ENCODE data around the gene TNS1. TPM values are rescaled to one million over a fixed set of nuclear protein-coding genes. Genes with fewer than 3 reads are reported as not detected.

The TNS1 gene
- total RNA-seq, 2 donors from 2014 or later = 1,836 to 2,296 TPM

DNA sequence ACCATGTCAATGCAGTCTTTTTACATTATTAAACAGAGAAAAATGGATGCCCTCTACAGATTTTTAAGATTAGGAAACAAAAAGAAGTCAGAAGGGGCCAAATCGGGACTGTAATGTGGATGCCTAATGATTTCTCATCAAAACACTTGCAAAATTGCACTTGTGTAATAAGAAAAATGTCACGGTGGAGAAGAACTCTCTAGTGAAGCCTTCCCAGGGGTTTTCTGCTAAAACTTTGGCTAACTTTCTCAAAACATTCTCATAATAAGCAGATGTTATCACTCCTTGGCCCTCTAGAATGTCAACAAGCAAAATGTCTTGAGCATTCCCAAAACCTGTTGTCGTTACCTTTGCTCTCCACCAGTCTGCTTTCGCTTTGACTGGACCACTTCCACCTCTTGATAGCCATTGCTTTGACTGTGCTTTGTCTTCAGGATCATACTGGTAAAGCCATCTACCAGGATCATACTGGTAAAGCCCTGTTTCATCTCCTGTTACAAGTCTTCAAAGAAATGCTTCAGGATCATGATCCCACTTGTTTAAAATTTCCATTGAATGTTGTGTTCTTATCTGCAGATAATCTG, 226.8 kb downstream of the TNS1 start:
- TF ChIP-seq, protein P1, sequence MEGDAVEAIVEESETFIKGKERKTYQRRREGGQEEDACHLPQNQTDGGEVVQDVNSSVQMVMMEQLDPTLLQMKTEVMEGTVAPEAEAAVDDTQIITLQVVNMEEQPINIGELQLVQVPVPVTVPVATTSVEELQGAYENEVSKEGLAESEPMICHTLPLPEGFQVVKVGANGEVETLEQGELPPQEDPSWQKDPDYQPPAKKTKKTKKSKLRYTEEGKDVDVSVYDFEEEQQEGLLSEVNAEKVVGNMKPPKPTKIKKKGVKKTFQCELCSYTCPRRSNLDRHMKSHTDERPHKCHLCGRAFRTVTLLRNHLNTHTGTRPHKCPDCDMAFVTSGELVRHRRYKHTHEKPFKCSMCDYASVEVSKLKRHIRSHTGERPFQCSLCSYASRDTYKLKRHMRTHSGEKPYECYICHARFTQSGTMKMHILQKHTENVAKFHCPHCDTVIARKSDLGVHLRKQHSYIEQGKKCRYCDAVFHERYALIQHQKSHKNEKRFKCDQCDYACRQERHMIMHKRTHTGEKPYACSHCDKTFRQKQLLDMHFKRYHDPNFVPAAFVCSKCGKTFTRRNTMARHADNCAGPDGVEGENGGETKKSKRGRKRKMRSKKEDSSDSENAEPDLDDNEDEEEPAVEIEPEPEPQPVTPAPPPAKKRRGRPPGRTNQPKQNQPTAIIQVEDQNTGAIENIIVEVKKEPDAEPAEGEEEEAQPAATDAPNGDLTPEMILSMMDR (IDR thresholded peaks at IDR 0.05) = no peak
- Histone ChIP-seq H3K36me3 (peaks cover 35% of the 10 kb centered on the region), H3K4me1 (ENCODE audit: control insufficient read depth in 1 of 2, low read depth in 2 of 2) (peaks cover 3 to 26% of the 10 kb centered on the region in 2 donors), H3K27ac (no peak overlapping the region), H3K9me3 (no peaks in the 10 kb centered on the region), H3K4me3 (no peak overlapping the region), H3K27me3 (replicated peaks; ENCODE audit: insufficient read depth) (no peaks in the 10 kb centered on the region)
- ATAC-seq (ENCODE audit: insufficient number of reproducible peaks, low FRiP score, low read depth) (no peak), DNase-seq (ENCODE audit: low spot score) (no peak)

DNA sequence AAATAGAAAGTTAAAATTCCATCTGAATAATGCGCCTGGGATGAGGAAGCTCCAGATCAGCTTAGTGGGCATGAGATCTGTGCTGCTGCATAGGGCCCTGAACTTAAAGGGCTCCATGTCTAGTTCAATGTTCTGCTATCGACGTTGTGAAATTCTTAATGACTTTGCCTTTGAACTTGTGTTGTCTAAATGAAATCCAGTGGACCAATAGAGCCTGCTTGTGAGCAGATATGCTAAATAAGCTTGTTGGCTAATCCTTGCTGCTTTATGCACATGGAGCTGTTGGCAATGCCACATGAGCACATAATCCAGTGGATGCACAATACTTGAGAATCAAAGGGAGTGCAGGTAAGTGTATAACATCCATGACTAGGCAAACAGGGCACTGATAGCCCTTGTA, 228.6 kb downstream of the TNS1 start:
- DNase-seq (ENCODE audit: low spot score) (no peak), ATAC-seq (ENCODE audit: insufficient number of reproducible peaks, low FRiP score, low read depth) (no peak)
- H3K9me3 ChIP-seq = no peaks in the 10 kb centered on the region
- H3K4me1 ChIP-seq (ENCODE audit: control insufficient read depth in 1 of 2, low read depth in 2 of 2) = peaks cover 3 to 26% of the 10 kb centered on the region in 2 donors
- no peak overlapping the region for H3K27ac ChIP-seq
- no peaks in the 10 kb centered on the region for H3K27me3 ChIP-seq (replicated peaks; ENCODE audit: insufficient read depth)
- H3K4me3 ChIP-seq = no peak overlapping the region
- TF ChIP-seq, protein P1 (IDR thresholded peaks at IDR 0.05) = no peak
- peaks cover 31% of the 10 kb centered on the region for H3K36me3 ChIP-seq

DNA sequence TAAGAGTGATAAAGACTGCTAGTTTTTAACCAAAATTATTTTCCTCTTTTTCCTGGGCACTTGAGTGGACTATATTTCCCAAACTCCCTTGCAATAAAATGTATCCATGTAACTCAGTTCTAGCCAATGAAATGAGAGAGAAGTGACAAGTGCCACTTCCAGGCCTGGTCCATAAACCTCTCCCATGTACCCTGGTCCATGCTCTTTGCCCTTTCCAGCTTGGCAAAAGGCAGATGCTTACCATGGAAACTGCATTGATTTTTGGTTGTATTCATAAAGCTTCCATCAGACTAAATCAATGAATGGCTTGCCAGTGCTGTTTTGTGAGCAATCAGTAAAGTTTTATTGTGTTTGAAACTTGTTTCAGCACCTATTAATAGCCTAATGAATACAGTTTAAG, 229.3 kb downstream of the TNS1 start:
- DNase-seq (ENCODE audit: low spot score) = no peak
- no peak overlapping the region for H3K4me3 ChIP-seq
- H3K4me1 ChIP-seq (ENCODE audit: control insufficient read depth in 1 of 2, low read depth in 2 of 2) = peaks cover 3 to 26% of the 10 kb centered on the region in 2 donors
- no peak for ATAC-seq (ENCODE audit: insufficient number of reproducible peaks, low FRiP score, low read depth)
- H3K27ac ChIP-seq = no peak overlapping the region
- TF ChIP-seq, protein P1 (IDR thresholded peaks at IDR 0.05) = no peak
- no peaks in the 10 kb centered on the region for H3K9me3 ChIP-seq
- peaks cover 31% of the 10 kb centered on the region for H3K36me3 ChIP-seq
- no peaks in the 10 kb centered on the region for H3K27me3 ChIP-seq (replicated peaks; ENCODE audit: insufficient read depth)

DNA sequence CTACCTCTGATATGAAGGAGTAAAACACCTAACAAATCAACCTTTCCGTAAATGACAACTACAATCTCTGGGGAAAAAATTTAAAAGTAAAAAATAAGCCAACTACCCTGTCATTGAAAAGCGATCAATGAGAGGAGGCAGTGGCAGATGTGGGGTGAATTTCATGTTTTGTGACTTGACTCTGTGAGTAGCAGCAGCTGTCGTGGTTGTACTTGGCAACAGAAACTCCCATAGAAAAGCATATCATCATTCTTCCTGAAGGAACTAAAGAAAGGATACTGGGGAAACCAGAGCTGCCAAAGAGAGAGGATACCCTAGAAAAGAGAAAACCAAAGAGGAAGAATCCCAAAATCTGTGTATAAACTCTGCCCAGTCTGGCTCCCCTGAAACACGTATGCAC, 236.4 kb downstream of the TNS1 start:
- TF ChIP-seq, protein P1 (IDR thresholded peaks at IDR 0.05) = no peak
- ATAC-seq (ENCODE audit: insufficient number of reproducible peaks, low FRiP score, low read depth) (no peak), DNase-seq (ENCODE audit: low spot score) (no peak)
- Histone ChIP-seq H3K27me3 (replicated peaks; ENCODE audit: insufficient read depth) (no peaks in the 10 kb centered on the region), H3K4me1 (ENCODE audit: control insufficient read depth in 1 of 2, low read depth in 2 of 2) (no peaks in the 10 kb centered on the region), H3K27ac (no peak overlapping the region), H3K9me3 (peaks cover 10% of the 10 kb centered on the region), H3K36me3 (peaks cover 13% of the 10 kb centered on the region), H3K4me3 (no peak overlapping the region)

DNA sequence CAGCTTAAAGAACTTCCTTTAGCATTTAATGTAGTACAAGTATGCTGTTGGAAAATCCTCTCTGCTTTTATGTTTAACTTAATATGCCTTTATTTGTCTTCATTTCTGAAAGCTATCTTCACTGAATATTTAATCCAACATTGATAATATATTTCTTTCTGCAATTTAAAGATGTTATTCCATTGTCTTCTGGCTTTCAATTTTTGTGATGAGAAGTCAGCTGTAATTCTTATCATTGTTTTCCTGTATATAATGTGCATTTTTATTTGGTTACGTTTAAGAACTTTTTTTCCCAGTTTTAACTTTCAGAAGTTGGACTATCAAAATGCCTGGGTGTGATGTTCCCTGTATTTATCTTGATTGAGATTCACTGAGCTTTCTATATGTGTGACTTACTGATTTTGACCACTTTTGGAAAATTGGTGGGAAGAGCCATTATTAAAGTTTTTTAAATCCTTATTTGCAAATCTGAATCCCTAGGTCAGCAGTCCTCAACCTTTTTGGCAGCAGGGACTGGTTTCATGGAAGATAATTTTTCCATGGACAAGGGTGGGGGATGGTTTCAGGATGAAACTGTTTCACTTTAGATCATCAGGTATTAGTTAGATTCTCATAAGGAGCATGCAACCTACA, 241.0 kb downstream of the TNS1 start:
- TF ChIP-seq, protein P1 (IDR thresholded peaks at IDR 0.05) = no peak
- H3K4me1 ChIP-seq (ENCODE audit: control insufficient read depth in 1 of 2, low read depth in 2 of 2) = peaks cover 2 to 7% of the 10 kb centered on the region in 2 donors
- no peak overlapping the region for H3K4me3 ChIP-seq
- no peak overlapping the region for H3K27ac ChIP-seq
- peaks cover 10% of the 10 kb centered on the region for H3K9me3 ChIP-seq
- ATAC-seq (ENCODE audit: insufficient number of reproducible peaks, low FRiP score, low read depth) (no peak), DNase-seq (ENCODE audit: low spot score) (no peak)
- no peaks in the 10 kb centered on the region for H3K27me3 ChIP-seq (replicated peaks; ENCODE audit: insufficient read depth)
- peaks cover 14% of the 10 kb centered on the region for H3K36me3 ChIP-seq
